Measurements from ENCODE around the gene DHH.
"Not testable (repeated sequence)": the region's sequence is repeated elsewhere in the genome, so short reads cannot be mapped to it uniquely, and the experiment has no call there.

The DHH gene

DNA sequence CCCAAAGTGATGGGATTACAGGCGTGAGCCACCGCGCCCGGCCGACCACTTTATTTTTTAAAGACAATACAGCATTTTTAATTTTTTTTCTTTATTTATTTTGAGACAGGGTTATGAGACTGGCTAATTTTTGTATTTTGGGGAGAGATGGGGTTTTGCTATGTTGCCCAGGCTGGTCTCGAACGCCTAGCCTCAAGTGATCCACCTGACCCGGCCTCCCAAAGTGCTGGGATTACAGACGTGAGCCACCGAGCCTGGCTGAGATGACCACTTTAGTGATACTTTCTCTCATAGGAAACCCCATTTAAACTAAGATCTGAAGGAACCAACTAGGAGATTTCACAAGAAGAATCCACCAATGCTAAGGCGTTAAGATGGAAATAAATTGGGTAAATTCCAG, 23.6 kb downstream of the DHH start:
- no peak for DNase-seq (ENCODE audit: low read depth in 2 of 2)

- DNase-seq (ENCODE audit: low read depth in 2 of 2) = peak; percentile 98
Measured at GRCh38 chr12:49069507-49070346, 24.9 kb downstream of the DHH start, which contains the start of gene RHEBL1. TSS of gene RHEBL1 (minus strand) at chr12:49069979. CDS start at chr12:49069785, 194 bp downstream.

- DNase-seq (ENCODE audit: low read depth in 2 of 2) = no peak
Measured at GRCh38 chr12:49068879-49069506, 25.6 kb downstream of the DHH start.

DNA sequence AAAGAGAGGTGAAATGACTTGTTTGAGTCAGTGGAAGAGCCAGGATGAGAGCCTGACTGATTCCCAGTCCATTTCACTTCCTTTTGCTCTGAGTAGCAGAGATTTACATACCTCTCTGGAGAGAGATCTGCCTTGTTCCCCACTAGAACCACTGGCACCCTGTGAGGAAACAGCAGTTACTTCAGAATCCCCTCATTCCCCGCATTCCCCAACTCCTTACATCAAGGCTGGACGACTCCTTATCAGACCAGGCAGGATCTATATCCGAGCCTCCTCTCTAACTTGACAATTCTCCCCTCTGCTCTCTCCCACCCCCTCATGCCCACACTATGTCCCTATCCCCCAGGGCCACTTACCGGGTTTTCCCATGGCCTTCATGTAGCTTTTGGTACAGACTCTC, 28.5 kb downstream of the DHH start:
- DNase-seq (ENCODE audit: low read depth in 2 of 2) = no peak

DNA sequence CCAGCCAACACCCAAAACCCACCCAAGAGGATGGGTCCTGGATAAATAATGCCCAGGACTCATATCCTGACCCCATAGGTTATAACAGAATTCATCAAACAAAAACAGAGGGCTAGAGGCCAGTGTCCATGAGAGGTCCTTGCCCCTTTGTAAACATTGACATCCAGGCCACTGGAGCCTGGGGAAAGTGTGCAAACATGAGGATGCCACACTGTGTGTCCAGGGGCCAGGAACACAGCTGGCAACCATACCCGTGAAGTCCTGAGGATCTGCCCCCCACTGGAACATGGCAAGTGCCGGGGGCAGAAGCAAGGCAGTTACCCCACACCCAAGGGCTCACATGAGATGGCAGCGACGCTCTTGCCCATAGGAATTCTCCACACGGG, 29.8 kb downstream of the DHH start:
- no peak for DNase-seq (ENCODE audit: low read depth in 2 of 2)

DNA sequence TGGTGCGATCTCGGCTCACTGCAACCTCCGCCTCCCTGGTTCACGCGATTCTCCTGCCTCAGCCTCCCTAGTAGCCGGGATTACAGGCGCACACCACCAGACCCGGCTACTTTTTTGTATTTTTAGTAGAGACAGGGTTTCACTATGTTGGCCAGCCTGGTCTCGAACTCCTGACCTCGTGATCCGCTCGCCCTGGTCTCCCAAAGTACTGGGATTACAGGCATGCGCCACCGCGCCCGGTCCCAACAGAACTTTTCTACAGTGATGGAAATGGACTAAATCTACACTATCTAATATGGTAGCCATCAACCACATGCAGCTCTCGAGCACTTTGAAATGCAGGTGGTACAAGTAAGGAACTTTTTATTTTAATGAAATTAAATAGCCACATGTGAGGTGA, 32.7 kb downstream of the DHH start:
- not testable (repeated sequence) for DNase-seq (ENCODE audit: low read depth in 2 of 2)

- no peak for DNase-seq (ENCODE audit: low read depth in 2 of 2)
Measured at GRCh38 chr12:49061157-49061650, 33.4 kb downstream of the DHH start.

DNA sequence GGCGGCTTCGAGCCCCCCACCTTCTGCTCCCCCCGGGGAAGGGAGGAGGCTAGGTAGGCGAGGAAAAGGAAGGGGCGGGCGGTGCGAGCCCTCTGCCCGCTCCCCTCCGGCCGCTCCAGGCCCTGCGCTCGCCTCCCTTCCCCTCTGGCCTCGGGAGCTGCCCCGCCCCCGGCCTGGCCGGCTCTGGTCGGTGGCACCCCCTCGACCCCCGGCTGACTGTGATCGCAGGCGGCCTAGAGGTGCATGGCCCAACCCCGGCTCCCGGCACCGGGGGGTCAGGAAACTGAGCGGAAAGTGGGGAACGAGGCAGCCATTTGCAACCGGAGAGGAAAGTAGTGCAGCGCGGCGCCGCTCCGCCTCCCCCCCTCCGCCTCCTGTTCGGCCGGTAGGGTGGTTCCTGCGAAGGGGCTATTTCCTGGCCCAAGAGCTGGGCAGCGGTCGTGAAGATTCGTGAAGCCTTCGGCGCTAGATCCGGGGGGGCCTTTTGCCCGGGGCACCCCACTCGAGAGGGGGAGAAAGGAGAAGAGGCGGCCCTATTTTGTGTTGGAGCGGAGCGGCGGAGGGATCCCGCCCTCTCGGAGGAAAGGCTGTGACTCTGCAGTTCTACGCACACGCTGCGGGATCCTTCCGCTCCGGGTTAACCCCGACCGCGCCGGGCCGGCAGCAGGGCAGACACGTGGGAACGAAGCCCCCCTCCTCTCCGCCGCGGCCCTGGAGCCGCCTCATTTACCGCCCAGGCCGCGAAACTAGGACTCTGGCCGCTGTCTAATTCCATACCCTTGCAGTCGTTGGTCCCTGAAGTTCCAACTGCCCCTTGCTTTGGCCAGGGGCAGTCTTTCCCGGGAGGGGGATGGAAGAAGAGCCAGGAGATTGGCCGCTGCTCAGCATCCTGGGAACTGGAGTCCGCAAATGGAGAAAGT, 34.1 kb downstream of the DHH start, which contains the start of gene KMT2D:
TSS of gene KMT2D (minus strand) at position 558 of the 920 bp plus-strand sequence. CDS start 5,470 bp downstream, outside the sequence.
- DNase-seq (ENCODE audit: low read depth in 2 of 2) = peak; percentile 83 to 86

DNA sequence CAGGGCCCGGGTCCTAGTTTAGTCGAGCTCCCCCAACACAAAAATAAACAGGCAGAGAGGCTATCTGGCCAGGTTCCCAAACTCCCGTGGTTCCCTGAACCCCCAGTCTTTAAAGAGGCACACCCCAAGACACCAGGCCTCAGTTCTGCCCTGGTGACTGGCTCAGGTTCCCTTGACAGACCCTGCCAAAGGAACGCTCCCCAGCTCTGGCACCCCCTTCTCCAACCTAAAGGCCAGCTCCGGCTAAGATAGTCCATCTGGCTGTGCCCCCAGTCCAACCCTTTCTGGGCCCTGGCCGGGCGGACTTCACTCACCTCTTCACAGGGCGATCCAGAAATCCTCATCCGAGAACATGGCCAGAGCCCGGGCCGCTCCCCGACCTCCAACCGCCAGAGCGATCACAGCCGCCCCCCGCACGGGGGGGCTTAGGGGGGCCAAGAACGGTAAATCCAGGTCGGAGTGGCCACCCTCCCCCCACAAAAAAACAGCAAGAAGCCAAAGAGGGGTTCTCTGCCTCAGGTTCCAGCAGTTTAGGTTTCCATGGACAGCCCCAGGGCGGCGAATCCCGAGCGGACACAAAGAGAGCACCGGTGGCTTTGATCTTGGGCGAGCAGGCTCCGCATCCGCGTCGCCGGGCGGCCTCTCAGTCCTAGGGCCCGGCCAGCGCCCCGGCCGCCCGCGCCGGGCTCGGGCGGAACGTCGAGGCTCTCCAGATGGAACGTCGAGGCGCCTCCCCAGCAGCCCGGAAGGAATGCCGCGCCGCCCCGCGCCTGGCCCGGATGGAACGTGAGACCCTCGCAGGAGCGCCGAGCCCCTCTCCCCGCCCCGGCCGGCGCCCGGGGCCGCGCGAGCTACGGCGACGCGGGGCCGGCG, 35.1 kb downstream of the DHH start:
- DNase-seq (ENCODE audit: low read depth in 2 of 2) = no peak

- DNase-seq (ENCODE audit: low read depth in 2 of 2) = no peak
Measured at GRCh38 chr12:49059045-49059298, 35.6 kb downstream of the DHH start.

GRCh38 chr12:49058366-49059044, 36.1 kb downstream of the DHH start:
- DNase-seq (ENCODE audit: low read depth in 2 of 2) = no peak

GRCh38 chr12:49057888-49058287, 36.7 kb downstream of the DHH start:
- no peak for DNase-seq (ENCODE audit: low read depth in 2 of 2)

- DNase-seq (ENCODE audit: low read depth in 2 of 2) = peak in 1 of 2 donors; percentile 32
Measured at GRCh38 chr12:49055978-49056754, 38.4 kb downstream of the DHH start.

DNA sequence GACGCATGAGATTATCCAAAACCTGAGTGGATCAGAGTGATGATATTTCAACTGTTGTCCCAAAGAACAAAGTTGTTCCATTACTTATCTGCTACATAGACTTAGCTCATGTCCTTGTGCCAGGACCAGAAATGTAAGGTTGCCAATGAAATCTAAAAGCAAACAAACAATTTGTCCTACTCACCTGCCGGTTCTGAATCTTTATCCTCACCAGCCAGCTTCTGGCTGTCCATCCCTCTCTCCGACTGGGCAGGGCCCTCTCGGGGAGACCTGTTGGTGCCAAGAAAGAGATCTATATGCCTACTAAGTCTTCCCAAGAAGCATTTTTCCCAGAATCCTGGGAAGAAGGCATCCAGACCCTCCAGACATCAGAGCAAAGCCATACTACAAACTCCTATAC, 39.5 kb downstream of the DHH start:
- no peak for DNase-seq (ENCODE audit: low read depth in 2 of 2)

DNA sequence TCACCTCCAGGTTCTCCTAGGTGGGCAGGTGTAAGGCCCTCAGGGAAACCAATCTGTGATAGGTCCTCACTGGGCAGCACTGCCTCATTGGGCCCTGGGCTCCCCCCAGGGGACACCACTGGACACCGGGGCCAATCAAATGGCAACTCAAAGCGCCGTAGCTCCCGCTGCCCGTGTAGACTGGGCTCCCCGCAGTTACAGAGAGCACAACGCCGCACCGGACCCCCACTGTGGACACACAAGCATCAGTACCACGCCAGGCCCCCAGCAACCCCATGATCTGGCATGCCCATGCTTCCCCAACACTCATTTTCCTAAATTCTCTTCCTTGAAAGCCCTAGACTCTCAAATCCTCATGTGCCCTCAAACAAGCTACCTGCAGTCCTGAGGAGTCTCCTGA, 40.1 kb downstream of the DHH start:
- no peak for DNase-seq (ENCODE audit: low read depth in 2 of 2)

DNA sequence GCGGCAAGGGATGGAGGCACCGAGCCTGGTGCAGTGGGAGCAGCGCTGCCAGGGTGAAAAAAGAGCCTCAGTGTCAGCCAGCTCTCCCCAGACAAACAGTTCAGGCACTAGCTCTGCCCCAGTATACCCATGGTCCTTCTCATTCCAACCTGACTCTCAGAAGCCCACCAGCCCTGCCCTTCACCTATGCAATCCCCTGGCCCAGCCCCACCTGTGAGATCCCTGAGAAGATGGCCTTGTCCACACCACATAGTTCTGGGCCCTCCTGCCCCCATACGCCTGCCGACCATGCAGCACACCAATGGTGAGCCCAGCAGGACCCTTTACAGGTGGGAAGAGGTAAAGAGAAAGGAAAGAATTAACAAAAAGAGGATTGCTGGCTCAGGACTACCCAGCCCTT, 40.5 kb downstream of the DHH start:
- DNase-seq (ENCODE audit: low read depth in 2 of 2) = no peak

DNA sequence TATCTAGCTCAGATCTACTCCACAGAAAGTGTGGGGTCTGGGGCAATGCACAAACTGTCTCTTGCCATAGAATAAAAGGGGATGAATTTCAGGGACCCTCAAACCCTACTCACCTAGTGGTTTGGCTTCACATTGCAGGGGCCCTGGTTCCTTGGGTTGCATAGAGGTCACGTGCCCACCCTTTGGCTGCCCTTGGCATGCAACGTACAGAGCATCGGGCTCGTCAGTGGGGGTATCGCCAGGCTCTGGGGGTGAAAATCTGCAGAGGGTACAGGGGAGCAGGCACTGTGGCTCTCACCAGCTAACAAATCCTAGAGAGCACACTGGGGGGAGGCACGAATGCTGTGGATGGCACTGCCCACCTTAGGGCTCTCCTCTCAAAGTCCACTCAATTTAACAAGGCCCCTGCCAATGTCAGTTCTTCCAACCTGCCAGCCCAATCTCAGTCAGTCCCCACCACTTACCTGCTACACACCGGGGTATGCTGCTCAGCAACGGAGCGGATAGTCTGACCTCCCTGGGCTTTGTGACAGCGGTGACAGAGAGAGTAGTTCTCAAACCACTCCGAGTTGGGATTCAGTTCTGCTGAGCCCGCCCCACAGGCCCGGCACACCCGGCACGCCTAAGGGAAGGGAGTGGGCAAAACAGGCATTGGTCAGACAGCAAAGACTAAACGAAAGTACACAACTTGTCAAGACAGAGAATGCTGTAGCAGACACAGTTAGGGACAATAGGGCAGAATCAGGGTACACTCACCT, 42.0 kb downstream of the DHH start:
- no peak for DNase-seq (ENCODE audit: low read depth in 2 of 2)

DNA sequence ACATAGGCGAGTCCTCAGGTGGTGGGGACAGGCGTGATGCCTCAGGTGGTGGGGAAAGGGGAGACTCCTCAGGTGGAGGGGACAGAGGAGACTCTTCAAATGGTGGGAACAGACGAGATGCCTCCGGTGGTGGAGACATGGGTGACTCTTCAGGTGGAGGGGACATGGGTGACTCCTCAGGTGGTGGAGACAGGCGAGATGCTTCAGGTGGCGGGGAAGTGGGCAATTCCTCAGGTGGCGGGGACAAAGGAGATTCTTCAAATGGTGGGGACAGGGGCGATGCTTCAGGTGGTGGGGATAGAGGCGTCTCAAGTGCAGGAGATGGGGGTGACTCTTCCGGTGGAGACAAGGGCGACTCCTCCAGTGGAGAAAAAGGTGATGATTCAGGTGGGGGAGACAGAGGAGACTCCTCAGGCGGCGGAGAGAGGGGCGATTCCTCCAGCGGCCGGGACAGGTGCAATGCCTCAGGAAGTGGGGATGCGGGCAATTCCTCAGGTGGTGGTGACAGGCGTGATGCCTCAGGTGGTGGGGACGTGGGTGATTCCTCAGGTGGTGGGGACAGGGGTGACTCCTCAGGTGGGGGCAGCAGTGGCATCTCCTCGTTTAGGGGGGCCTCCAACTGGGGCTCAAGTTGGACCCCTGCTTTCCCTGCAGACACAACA, 42.7 kb downstream of the DHH start:
- no peak for DNase-seq (ENCODE audit: low read depth in 2 of 2)

- no peak for DNase-seq (ENCODE audit: low read depth in 2 of 2)
Measured at GRCh38 chr12:49051373-49051764, 43.2 kb downstream of the DHH start.

Measured in activated CD4-positive, alpha-beta T cell treated with anti-CD3 and anti-CD28 coated beads for 24 hours (primary cell).